ENCODE measurements around the gene ST6GAL1. TPM values are rescaled to one million over a fixed set of nuclear protein-coding genes. Genes with fewer than 3 reads are reported as not detected.

ST6GAL1 gene
- total and polyA plus RNA-seq, 2 of the 8 experiments (the other 6 are each of a cell fraction or from before 2014, with no cell fraction given), result 62.8 to 80.9 TPM

- WGBS, 2 experiments (ENCODE audit: extremely low coverage in 1 of 2, insufficient coverage in 1 of 2, insufficient read length in 1 of 2, insufficient replicate concordance in 2 of 2, low coverage in 1 of 2, low lambda C conversion rate in 2 of 2, missing lambda C conversion rate in 1 of 2), result 94% methylated on average over 4 of the region's 4 CpGs; no CpG with 5 or more reads in 1 of the 2 experiments
- H2BK15ac ChIP-seq (ENCODE audit: low read length), result no peak overlapping the region
- no peak overlapping the region for H4K8ac ChIP-seq (ENCODE audit: extremely low read depth, insufficient read depth, low read length)
- no peak overlapping the region for H3K27ac ChIP-seq (ENCODE audit: low read depth, low read length)
- TF ChIP-seq RBBP5 (IDR thresholded peaks at IDR 0.05; ENCODE audit: borderline replicate concordance, low read depth, low read length) (no peak), MAX (IDR thresholded peaks at IDR 0.05) (no peak), JUND (IDR thresholded peaks at IDR 0.05; ENCODE audit: low read length) (no peak), YY1 (IDR thresholded peaks at IDR 0.05; ENCODE audit: low read depth, low read length) (no peak), BRCA1 (IDR thresholded peaks at IDR 0.05; ENCODE audit: low read depth, low read length) (no peak)
- no peak for DNase-seq (ENCODE audit: low read depth in 1 of 2, low spot score in 2 of 2)
- peaks cover 6 to 70% of the 10 kb centered on the region in 2 experiments for H3K79me2 ChIP-seq (ENCODE audit: control insufficient read depth in 1 of 2, insufficient read depth in 2 of 2, low read length in 2 of 2)
- ChIA-PET POLR2A (ENCODE audit: partially characterized antibody) (interaction anchor here (1.6 to 1.9 kb wide), 2 partner anchors 11 to 22 kb away, joined by 4 to 5 read pairs; no protein-coding TSS in a partner anchor), CTCF (ENCODE audit: partially characterized antibody) (interaction anchor here (0.7 to 1.4 kb wide), 6 partner anchors 16 to 144 kb away, joined by 3 to 4 read pairs (median 3); no protein-coding TSS in a partner anchor)
- H3K23me2 ChIP-seq (ENCODE audit: low read depth, low read length), result no peaks in the 10 kb centered on the region
- H3K56ac ChIP-seq (replicated peaks; ENCODE audit: insufficient read length, low read depth, low read length), result no peak overlapping the region
- H3K23ac ChIP-seq (ENCODE audit: insufficient read length), result no peak overlapping the region
- H2BK20ac ChIP-seq (ENCODE audit: low read length), result no peak overlapping the region
- H3K4ac ChIP-seq (replicated peaks; ENCODE audit: insufficient read length, low read depth, low read length), result no peak overlapping the region
- H3K27me3 ChIP-seq (replicated peaks in 1 of 4; ENCODE audit: control insufficient read depth in 3 of 4, extremely low read depth in 1 of 4, insufficient read depth in 3 of 4, low read length in 3 of 4), result no peaks in the 10 kb centered on the region
- no peak overlapping the region for H2AK5ac ChIP-seq (ENCODE audit: low read depth, low read length)
- H3K4me3 ChIP-seq (ENCODE audit: extremely low read depth in 1 of 4, insufficient read depth in 2 of 4, low read depth in 3 of 4, low read length in 4 of 4), result no peak overlapping the region
- H3K79me1 ChIP-seq (ENCODE audit: low read depth, low read length), result peaks cover 13% of the 10 kb centered on the region
- no peaks in the 10 kb centered on the region for H3K9me3 ChIP-seq (ENCODE audit: insufficient read depth in 2 of 2, low read depth in 1 of 2, low read length in 1 of 2)
- 0 out of 2 replicates have a peak overlapping the region, but pooled peaks have one; percentile 18 for H2BK12ac ChIP-seq (ENCODE audit: low read depth, low read length)
- no peak for FAIRE-seq
- H4K20me1 ChIP-seq (replicated peaks in 1 of 2; ENCODE audit: control insufficient read depth in 1 of 2, insufficient read depth in 2 of 2, low read length in 2 of 2), result peaks cover 2% of the 10 kb centered on the region in 2 experiments
- peaks cover 0 to 14% (median 0%) of the 10 kb centered on the region in 4 experiments; a peak in 1 of 8 replicates for H3K36me3 ChIP-seq (ENCODE audit: control insufficient read depth in 2 of 4, insufficient read depth in 4 of 4, low read length in 3 of 4)
- H3K9ac ChIP-seq (replicated peaks in 1 of 4; ENCODE audit: extremely low read depth in 1 of 4, low read depth in 3 of 4, low read length in 3 of 4), result no peak overlapping the region
- H3K18ac ChIP-seq (ENCODE audit: extremely low read depth, low read length), result no peak overlapping the region
- peaks cover 11 to 25% (median 23%) of the 10 kb centered on the region in 4 experiments for H3K4me1 ChIP-seq (replicated peaks in 1 of 4; ENCODE audit: control insufficient read depth in 3 of 4, insufficient read depth in 4 of 4, low read length in 3 of 4)
- no peak overlapping the region for H2BK5ac ChIP-seq (ENCODE audit: low read depth, low read length)
- no peak overlapping the region for H4K5ac ChIP-seq (ENCODE audit: insufficient read length, low read depth, low read length)
- H2BK120ac ChIP-seq (replicated peaks; ENCODE audit: low read depth, low read length), result no peak overlapping the region
- H2AFZ ChIP-seq (ENCODE audit: low read length), result no peak overlapping the region
- no peak overlapping the region for H3K14ac ChIP-seq (ENCODE audit: insufficient read length)
- no peak overlapping the region for H3K4me2 ChIP-seq (ENCODE audit: insufficient read depth in 1 of 2, low read depth in 2 of 2, low read length in 2 of 2)
- no peak overlapping the region for H4K91ac ChIP-seq (replicated peaks; ENCODE audit: insufficient read length, low read length)
Observed at GRCh38 chr3:186960347-186960746, 30.0 kb downstream of the ST6GAL1 start.

All from H1 (cell line).